HG02588 (cell line): ENCODE results near the gene SBF1.

Experiments used
- ATAC-seq: cut with Tn5 transposase; IDR thresholded peaks from one replicate; pipeline ENCODE4 v1.9.1; 2021; ENCODE audit warnings: mild to moderate bottlenecking, moderate library complexity; ENCODE audit not compliant: unreplicated experiment

Gene SBF1

DNA sequence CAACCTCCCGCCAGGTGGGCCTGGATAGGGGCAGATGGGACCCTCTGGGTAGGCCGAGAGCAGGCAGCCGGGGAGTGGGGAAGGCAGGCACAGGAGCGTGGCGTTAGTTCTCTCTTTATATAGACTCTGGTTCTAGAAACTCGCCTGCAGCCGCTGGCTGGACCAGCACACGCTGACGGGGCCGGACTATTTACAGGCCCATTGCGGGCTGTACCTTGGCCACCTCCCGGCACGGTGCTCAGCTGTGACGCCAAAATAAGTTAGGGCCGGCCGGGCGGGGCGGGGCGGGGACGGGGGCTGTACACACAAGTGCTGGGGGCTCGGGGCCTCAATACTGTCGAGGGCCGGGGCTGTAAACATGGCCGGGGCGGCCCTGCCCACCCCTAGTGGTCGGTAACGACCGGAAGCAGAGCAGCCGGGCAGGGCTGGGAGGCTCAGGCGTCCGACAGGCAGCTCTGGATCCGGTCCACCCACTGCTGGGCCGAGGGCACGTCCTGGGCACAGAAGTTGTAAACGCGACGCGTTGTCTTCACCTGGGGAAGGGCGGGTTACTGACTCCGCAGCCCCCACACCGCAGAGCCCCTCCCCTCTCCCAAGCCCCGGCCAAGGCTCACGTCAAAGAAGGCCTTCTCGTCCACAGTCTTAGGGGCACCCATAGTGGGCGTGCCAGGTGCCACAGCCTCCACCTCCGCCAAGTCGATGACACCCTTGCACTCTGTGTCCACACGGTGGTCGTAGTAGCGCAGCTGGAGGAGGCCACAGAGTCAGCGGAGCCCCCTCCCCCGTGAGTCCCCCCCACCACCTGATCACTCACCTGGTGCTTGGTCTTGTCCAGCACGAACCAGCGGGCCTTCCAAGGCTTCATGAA lies 27.9 kb downstream of the SBF1 start:
- no peak for ATAC-seq

DNA sequence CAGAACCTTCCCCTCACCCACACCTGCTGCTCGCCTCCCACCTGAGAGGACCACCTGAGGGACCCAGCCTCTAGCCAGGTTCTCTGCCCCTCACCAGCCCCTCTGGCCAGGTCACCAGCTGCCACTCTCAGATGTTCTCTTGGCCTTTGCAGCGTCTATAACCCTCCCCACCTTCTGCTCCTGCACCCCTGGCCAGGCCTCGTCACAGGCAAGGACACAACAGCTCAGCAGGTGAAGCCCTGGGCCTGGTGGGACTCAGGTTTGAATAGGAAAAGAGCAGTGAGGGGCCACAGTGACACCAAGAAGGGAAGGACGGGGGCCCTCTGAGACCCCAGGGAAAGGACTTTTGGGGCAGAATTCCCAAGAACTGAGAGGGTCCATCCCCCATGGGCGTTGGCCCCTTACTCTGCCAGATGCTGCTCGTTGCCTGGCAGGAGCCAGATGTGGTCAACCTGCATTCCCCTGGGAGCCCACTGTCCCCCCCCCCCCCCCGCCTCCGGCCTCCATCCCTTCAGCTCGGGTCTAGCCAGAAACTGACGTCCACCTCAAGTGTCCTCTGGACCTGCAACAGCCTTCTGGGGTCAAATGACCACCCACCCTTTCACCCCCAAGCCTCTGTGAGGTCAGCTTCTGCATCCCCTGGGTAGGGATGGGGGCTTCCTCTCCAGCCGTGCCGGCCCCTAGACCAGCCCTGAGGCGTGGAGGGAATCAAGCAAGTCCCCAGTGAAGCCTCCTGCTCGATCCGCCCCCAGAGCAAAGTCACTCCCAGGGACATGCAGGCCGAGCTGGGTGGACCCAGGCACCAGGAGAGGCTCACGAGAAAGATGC lies 28.7 kb downstream of the SBF1 start:
- ATAC-seq: no peak

DNA sequence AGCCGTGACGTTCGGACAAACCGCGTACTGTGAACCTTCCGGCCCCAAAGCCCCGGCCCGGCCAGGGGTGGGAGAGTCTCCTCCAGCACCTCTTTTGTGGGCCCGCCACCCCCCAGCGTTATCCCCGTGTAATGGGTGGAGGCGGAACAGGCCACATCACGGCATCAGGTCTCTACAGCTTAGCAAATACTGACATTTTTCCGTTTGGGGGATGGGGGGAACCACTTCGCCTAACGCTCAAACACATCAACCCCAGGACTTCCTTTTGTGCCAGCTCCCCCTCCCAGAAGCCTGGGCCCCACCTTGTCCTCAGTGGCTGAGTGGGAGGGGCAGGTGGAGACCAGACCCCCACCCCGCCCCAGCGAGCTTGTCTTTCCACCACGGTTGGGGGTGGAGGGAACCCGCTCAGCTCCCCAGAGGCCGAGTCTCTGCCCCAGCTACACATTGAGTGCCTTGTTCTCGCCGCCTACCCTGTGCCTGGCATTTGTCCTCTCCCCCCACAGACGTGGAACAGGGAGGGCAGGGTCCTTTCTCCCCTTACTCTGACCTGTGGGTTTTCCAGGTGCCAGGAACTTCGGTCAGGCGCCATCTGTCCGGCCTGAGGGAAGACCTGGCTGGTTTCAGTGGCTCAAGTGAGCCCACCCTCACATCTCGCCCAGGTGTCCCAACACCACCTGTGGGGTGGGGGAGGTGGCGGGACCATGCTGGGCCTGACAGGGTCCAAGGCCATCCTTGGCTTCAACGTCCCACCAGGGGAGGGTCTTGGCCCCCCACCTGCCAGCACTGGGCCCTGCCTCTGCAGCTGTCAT lies 29.6 kb downstream of the SBF1 start:
- no peak for ATAC-seq

DNA sequence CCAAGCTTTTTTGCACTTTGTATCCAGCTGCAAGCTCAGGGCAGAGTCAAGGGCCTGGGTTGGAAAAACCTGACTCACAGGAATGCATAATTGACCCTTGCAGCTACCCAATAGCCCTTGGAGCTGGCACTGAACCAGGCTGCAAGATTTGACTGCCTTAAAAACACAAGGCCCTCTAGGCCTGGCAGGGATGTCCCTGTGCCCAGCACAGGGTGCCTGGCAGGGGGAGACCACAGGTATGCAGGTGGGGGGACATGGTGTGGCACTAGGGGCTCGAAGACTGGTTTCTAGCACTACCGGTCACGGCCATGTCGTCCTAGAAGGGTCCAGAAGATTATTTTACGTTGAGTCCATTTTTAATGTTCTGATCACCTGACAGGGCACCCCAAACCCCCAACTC lies 30.2 kb downstream of the SBF1 start:
- no peak for ATAC-seq

DNA sequence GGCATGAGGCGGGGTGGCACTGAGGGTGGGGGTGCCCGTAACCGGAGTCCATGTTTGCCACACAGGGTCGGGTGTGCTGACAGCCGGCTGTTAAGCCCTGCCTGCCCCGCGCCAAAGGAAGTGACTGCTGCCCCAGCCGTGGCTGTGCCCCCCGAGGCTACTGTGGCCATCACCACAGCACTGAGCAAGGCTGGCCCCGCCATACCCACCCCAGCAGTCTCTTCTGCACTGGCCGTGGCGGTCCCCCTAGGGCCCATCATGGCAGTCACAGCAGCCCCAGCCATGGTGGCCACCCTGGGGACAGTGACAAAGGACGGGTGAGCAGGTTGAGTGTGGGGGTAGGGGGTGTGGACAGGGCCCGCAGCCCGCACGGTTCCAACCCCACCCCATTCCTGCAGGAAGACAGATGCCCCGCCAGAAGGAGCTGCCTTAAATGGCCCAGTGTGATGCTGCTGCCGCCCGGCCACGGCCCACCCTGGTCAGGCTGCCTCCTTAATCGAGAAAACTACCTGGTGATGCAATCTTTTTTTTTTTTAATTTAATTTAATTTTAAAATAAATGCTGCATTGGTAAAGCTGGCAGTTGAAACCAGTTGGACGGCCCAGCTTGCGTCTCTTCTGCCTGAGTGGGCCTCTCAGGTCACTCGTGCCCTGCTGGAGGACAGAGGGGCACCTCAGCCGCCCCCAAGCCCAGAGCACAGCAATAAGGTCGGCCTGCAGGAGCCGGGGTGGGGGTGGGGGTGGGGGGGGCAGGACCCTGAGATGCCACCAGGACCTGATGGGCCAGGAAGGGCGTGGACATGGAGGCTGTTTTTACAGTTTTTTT lies 30.8 kb downstream of the SBF1 start:
- no peak for ATAC-seq

DNA sequence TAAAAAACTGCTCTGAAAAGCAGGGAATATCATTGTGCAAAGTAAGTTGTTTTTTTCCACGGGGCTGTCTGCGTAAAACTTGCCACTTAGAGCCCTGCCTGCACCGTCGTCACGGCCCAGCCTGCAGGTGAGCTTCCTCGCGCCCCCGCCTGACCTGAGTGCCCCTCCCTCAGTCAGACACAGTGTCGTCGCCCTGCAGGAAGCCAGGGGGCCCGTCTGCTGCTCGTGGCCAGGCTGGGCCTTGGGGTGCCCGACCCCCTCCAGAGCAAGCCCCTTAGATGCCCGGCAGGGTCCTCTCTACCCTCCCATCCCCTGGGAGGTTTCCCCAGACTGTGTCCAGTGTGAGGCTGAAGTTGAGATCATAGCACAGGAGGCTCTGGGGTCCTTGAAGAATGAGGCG lies 31.6 kb downstream of the SBF1 start:
- no peak for ATAC-seq

DNA sequence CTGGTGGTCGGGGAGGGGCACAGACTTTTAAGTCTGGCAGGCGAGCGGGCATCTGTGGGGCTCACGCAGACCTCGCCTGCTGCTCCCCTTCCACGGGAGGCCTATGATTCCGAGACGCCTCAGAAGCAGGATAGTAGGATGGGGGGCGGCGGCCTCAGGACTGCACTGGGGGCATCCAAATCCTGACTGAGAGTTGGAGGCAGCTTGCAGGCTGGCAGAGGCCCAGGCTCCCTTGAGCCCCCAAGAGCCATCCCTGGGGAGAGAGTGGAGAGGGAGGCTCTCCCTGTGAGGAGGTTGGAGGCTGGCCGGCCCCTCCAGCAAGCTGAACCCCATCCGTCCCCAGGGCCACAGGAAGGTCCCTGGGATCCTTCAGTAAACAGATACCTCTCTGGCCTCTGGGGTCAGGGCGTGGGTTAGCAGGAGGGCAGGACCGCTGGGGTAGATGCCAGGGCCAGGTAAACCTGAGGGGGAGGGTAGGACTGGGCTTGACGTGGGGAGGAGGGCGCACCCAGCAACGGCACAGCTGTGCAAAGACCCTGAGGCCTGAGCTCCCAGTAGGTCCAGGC lies 33.3 kb downstream of the SBF1 start:
- no peak for ATAC-seq

DNA sequence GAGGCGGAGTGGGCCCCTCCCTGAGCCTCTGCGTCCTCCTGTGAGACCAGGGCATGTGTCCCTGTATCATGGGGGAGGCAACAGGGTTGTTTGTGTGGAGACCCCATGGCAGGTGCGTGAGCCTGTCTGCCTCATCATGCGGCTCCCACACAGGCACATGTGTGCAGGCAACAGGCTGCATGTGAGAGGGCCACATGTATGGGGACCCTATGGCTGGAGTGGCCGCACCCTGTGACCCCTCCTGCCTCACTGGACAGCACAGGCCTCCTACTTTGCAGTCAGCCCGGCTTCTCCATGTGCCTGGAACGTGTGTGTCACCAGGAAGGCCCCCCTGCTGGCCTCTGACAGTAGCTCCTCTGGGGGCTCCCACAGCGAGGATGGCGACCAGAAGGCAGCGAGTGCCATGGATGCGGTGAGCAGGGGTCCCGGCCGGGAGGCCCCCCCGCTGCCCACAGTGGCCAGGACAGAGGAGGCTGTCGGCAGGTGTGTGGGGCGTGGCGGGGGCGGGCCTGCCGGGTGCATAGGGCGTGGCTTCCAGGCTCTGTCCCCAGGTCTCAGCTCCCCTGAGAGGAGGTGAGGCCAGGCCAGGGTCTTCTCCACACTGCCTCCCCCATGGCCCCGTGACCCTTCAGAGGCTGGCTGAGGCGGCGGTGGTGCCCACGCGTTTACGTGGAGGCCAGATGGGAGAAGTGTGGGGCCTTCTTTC lies 34.1 kb downstream of the SBF1 start:
- ATAC-seq: no peak

DNA sequence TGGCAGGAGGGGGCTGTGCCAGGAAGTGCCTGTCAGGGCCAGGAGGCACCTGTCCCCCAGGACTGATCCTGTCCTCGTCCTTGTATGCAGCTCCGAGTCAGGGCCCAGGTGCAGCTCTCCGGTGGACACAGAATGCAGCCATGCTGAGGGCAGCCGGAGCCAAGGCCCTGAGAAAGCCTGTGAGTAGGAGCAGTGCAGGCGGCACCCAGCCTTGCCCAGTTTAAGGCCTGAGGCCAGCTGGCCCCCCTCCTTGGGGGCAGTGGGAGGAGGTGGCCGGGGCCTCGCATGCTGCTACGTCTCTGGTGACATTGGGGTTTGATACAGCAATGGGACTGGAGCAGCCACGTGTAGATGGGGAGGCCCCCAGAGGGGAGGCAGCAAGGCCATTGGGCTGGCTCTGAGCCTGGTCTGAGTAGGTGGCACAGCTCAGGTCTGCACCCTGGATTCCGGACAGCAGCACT lies 34.9 kb downstream of the SBF1 start:
- no peak for ATAC-seq

DNA sequence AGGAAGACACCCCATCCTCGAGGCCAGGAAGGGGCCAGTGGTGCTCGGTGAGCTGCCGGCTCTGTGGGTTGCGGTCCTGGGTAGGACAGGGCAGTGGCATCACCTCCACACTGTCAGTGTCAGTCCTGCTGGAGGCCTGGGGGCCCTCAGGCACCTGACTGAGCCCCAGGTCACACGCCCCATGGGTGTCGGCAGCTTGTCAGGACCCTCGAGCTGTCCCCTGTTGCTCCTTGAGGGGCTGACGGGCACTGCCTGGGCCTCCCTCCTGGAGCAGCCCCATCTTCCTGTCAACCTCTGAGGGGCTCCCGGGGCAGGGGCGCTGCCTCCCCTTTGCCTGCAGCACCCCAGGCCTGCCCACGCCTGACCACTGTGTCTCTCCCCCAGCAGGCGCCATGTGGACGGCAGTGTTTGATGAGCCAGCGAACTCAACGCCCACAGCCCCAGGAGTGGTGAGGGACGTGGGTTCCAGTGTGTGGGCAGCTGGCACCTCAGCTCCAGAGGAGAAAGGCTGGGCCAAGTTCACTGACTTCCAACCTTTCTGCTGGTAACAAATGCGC lies 35.4 kb downstream of the SBF1 start:
- ATAC-seq: no peak

DNA sequence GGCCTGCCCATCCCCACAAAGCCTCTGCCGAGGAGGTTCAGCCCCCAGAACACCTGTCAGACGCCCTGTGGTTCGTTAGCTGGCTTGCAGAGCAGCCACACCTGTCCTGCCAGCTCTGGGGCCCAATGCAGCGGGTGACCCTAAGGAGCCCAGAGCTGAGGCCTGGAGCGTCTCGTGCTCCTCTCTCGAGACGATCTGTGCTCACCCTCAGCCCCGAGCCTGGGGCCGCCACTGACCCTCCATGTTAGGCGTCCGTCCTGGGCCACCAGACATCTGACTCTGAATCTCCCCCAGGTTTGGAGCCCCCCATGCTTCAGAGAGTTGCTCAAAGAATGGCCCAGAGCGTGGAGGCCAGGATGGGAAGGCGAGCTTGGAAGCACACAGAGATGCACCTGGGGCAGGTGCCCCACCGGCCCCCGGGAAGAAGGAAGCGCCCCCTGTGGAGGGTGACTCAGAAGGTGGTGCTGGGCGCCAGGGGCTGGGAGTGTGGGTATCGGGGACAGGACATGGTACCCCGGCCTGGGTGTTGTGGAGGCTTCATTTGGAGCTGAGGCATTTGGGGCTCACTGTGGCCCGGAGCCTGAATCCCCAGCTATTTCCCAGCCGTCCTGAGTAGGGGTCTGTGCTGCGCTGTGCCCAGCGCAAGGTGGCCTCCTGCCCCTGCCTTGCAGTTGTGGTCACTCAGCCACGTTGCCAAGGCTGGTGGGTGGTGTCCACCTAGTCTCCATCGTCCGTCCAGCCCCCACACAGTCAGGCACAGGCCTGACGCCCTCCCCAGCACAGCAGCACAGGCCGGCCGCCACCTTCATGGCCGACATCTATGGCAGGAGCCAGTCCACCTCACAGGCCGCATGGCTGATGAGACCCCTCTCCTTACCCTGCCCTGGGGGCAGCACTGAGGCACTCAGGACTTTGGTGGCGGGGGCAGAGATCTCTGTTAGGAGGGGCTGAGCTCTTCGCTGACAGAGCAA lies 36.2 kb downstream of the SBF1 start:
- ATAC-seq: no peak

DNA sequence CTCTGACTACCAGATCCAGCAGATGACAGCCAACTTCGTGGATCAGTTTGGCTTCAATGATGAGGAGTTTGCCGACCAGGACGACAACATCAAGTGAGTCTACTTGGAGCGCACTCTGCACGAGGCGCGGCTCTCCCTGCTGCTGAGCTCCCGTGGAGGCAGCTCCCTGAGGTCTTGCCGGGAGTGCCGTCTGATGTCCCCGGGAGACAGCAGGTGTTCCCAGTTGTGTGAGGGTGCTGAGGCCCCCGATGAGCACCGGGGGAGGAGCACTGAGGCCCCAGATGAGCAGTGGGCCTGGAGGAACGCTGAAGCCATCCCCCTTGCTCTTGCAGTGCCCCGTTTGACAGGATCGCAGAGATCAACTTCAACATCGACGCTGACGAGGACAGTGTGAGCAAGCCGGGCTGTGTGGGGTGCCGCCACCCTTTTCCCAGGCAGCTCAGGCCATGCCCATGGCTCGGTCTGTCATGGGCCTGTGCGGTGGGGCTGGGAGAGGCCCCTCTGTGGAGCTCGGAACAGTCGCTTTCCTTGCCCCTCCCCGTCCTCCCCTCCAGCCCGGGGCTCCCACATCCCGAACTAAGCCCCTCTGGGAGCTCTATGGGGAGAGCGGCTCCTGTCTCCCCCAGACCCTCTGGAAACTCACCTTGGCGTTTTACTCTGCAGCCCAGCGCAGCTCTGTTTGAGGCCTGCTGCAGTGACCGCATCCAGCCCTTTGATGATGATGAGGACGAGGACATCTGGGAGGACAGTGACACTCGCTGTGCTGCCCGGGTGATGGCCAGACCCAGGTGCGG lies 37.1 kb downstream of the SBF1 start:
- no peak for ATAC-seq

DNA sequence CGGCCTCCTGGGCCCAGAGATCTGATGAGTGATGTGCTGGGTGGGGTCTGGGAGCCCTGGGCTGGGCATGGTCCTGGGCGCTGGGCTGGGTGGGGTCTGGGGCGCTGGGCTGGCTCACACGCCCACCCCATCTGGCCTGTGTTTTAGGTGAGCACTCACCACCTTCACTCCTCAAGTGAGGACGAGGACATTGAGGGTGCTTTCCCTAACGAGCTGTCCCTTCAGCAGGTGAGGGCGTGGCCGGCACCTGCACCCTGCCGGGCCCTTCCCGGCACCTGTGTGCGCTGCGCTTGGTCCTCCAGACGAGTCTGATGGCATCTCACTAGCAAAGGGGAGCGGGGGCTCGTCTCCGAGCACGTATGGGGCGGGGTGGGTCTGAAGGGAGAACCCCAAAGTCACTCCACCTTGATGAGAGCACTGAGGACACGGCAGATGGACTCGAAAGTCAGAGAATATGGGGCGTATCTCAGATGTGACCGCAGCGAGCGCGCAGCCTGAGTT lies 37.9 kb downstream of the SBF1 start:
- ATAC-seq: no peak

DNA sequence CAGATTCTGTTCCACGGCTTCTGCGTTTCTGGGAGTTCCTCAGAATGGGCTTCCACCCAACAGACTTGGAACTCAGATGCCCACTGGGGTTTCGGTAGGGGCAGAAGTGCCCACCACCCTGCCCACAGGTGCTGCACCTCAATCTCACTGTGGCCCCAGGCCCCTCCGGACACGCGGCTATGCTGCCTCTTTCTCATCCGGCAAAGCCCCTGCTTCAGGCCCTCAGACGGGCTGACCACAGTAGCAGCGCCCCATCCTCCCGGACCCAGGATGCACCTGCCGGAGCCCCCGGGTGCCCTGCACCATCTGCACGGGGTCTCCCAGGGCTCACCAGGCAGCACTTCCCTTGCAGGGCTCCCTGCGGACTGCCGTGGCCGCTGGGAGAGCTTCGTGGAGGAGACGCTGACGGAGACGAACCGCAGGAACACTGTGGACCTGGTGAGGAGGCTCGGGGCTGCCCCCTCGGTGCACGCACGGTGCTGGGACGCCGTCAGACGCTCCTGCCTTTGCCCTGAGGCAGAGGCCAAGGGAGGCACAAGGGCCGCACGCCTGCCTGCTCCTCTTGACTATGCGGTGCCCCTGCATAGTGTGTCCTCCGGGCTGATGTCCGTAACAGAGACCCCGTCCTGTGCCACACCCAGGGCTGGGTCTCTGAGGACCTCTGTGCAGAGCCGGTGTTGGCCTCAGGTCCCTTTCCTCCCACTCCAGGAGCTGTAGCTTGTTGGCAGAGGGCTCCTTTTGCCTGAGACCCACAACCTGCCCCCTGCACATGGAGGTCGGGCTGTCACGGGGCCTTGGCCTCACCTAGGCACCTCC lies 38.6 kb downstream of the SBF1 start:
- no peak for ATAC-seq

DNA sequence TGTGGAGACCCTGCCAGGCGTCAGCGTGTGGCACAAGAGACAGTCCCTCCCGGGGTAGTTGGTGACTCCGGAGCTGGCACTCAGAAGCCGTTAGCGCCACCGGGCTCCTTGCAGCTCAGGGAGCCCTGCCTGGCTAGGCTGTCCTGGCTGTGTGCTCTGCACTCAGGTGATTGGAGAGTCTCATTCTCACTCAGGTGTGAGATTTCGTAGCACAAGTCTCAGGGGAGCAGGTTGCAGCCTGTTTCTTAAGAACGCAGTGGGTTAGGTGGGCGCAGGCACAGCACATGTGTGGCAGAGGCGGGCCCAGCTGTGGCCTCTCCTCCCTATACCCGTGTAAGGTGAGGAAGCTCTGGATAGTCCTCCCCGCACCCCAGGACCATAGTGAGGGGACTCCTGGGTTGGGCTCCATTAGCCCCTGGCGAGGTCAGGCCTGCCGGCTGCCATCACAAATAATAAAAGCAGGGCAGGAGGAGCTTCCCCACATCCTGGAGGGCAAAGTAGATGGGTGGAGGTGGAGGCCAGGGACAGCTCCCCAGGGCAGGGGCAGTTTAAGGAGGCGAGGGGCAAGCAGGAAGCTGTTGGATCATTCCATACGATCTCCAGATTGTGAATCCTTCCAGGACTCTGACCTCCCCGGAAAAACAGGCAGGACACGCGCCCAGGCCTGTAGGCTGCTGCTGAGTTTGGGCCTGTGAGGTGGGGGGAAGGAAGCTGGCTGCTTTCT lies 39.4 kb downstream of the SBF1 start:
- no peak for ATAC-seq
